GM19238 (cell line): Measurements from ENCODE around the gene NEK11.
"Not testable (repeated sequence)": the region's sequence is repeated elsewhere in the genome, so short reads cannot be mapped to it uniquely, and the experiment has no call there.

Experiments used
- DNase-seq: peaks from one replicate; pipeline ENCODE4 v3.0.0; 2011; ENCODE audit warnings: low spot score; ENCODE audit not compliant: insufficient read length

The NEK11 gene

GRCh38 chr3:131299836-131300235 is 273.2 kb downstream of the NEK11 start:
- DNase-seq, result no peak

- no peak for DNase-seq
These were observed 277.2 kb downstream of the NEK11 start for GRCh38 chr3:131303848-131304247.

DNA sequence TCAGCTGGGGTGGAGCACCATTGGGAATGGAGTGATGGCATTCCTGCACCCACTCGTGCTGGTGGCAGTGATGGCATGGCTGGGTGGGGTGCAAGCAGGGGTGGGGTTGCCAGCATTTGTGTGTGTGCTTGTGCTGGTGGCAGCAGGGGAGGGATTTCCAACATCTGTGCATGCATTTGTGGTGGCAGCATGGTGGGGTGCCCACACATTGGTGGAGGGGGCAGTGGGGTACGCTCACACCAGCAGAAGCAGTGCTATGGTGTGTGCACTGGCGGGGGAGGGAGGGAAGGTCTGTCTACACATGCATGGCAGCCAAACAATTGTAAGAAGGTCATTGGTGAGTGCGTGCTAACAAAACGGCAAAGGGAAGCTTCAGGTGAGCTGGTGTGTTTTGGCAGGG is 278.2 kb downstream of the NEK11 start:
- DNase-seq, result no peak

GRCh38 chr3:131306242-131306641 is 279.6 kb downstream of the NEK11 start:
- DNase-seq, result no peak

GRCh38 chr3:131314318-131314717 is 287.6 kb downstream of the NEK11 start:
- no peak for DNase-seq

DNA sequence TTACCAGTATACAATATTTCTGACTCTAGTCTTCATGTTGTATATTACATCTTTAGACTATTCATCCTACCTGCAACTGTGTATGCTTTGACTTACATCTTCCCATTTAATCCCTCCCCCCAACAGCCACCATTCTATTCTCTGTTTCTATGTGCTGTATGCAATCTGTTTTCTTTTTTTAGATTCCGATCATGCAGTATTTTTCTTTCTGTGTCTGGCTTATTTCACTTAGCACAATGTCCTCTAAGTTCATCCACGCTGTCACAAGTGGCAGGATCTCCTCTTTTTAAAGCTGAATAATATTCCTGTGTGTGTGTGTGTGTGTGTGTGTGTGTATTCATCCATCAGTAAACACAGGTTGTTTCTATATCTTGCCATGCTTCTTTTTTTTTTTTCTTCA is 288.5 kb downstream of the NEK11 start:
- no peak for DNase-seq

DNA sequence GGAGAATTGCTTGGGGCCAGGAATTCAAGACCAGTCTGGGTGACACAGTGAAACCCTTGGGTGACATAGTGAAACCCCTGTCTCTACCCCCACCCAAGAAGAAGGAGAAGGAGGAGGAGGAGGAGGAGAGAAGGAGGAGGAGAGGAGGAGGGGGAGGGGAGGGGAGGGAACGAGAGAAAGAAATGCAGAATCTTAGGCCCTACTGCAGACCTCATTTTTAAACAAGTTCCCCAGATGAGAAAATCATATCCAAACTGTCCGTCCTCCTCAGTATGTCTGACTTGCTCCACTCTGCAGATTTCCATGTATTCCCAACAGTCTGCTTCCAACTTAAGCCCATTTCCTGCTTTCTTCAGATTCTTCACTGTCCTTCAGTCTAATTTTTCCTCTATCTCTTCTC is 291.0 kb downstream of the NEK11 start:
- no peak for DNase-seq

DNA sequence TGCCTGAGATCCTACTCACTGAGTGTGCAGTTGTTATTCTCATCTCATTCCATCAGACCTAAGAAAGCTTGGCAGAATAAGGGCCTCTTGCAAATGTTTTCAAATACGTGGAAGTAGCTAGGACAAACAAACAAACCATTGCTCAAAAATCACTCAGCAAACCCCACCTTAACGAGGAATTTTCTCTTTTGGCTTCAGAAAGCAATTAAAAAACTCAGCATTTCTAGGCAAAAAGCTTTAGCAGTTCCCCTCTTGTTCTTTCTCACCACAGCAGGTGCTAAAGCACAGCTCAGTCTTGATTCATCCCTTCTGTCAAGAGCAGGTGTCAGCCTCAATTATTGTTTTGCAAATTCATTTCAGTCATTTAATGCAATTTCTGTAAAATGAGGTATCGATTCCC is 296.3 kb downstream of the NEK11 start:
- no peak for DNase-seq

- no peak for DNase-seq
These were observed 297.1 kb downstream of the NEK11 start for GRCh38 chr3:131323792-131324191.

DNA sequence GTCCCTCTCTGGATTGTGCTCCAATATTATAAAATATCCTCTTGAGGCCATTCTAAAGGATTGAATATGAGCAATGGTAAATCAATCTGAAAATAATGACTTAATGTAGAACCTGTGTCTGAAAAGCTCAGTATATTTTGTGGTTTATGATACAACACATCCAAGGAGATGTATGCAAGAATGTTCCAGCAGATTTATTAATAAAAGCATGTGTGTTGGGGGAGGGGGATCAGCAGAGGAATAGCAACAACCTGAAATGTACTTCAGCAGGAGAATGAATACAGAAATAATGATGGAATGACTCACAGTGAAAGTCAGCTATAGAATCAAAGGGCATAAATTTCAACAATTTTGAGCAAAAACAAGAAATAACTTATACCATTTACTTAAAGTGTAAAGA is 298.2 kb downstream of the NEK11 start:
- DNase-seq, result no peak

DNA sequence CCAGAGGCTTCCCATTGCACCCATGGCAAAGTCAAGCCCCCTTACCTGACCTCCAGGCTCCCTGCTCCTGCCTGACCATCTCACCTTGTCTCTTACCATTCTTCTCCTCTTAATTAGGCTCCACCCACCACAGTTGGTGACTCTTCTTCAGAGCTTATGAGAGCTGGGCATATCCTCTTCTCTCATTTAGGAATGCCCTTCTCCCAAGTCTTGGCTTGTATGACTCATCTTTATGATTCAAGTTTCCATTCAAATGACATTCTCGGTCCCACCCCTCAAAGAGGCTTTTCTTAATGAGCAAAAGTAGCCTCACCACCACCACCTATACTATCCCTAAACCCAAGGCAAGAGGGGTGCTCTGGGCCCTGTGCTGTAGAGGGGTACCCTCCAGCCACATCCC is 299.6 kb downstream of the NEK11 start:
- no peak for DNase-seq

GRCh38 chr3:131328721-131329120 is 302.0 kb downstream of the NEK11 start:
- no peak for DNase-seq

- no peak for DNase-seq
These were observed 303.1 kb downstream of the NEK11 start for GRCh38 chr3:131329774-131330173.

DNA sequence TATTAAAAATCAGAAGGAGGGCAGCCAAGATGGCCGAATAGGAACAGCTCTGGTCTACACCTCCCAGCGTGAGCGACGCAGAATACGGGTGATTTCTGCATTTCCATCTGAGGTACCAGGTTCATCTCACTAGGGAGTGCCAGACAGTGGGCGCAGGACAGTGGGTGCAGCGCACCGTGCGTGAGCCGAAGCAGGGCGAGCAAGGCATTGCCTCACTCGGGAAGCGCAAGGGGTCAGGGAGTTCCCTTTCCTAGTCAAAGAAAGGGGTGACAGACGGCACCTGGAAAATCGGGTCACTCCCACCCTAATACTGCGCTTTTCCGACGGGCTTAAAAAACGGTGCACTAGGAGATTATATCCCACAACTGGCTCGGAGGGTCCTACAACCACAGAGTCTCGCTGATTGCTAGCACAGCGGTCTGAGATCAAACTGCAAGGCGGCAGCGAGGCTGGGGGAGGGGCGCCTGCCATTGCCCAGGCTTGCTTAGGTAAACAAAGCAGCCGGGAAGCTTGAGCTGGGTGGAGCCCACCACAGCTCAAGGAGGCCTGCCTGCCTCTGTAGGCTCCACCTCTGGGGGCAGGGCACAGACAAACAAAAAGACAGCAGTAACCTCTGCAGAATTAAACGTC is 304.9 kb downstream of the NEK11 start:
- DNase-seq, result not testable (repeated sequence)

- no peak for DNase-seq
These were observed 312.4 kb downstream of the NEK11 start for GRCh38 chr3:131338948-131339640.

GRCh38 chr3:131341761-131342160 is 315.1 kb downstream of the NEK11 start:
- DNase-seq, result no peak

- no peak for DNase-seq
These were observed 322.2 kb downstream of the NEK11 start for GRCh38 chr3:131348911-131349310.

DNA sequence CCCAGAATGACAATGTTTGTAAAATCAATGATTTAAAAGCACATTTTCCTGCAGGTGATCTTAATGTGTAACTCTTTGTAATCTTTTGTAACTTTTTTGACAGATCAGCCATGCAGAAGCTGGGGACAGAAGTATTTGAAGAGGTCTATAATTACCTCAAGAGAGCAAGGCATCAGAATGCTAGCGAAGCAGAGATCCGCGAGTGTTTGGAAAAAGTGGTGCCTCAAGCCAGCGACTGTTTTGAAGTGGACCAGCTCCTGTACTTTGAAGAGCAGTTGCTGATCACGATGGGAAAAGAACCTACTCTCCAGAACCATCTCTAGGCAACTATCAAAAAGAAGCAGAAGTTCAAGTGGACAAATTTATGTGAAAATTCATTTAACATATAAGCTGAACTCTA is 322.8 kb downstream of the NEK11 start:
- DNase-seq, result no peak

- no peak for DNase-seq
These were observed 323.3 kb downstream of the NEK11 start for GRCh38 chr3:131349946-131350347.

DNA sequence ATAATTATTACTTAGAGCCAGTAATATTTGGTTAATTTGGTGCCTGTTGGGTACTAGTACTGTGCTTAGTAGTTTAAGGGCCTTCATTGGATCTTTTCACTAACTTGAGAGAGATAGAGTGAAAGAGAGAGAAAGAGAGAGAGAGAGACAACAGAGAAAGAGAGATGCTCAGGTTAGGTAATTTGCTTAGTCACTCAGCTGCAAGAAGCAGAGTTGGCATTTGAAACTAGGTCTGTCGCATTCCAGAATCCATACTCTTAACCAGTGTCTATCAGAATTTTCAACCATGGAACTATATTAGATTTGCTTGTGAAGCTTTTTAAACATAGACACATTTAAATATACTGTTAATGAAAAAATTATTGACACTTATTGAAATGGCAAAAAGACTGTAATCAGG is 323.8 kb downstream of the NEK11 start:
- DNase-seq, result no peak

DNA sequence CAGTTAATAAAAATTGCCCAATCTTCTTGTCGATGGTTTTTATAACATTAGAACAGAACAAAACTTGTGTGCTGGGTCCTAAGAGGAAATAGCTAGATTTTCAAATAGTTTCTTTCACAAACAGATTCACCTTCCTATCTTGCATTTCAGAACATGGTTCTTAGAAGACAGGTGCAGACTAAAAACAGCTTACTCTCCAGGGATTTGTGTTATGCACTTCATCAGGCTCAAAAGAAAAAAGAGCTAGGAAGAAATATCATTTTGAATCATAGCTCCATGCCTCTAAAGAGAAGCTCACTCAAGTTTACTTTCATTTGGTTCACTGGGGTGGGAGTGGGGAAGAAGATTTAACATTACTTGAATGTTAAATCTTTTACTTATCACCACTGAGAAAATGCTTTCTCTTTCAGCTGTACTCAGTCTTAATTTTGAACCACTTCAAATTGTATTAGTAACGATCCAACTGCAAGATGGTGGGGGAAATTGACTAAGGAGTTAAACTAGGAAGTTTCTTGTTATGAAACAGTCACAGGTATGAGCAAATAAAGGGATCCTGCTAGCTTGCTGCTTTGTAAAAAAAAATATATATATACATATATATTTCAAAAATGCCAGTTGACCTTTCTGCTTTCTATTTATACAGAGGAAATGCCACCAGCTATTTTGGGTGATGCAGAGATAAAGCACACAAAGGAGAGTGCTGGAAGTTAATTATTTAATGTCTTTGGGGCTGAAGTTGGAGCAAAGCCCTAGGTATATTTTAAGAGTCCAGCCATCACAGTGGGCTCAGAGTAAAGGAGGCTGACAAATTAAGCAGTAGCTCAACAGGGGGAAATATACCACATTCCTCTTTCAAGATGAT is 326.6 kb downstream of the NEK11 start:
- no peak for DNase-seq

DNA sequence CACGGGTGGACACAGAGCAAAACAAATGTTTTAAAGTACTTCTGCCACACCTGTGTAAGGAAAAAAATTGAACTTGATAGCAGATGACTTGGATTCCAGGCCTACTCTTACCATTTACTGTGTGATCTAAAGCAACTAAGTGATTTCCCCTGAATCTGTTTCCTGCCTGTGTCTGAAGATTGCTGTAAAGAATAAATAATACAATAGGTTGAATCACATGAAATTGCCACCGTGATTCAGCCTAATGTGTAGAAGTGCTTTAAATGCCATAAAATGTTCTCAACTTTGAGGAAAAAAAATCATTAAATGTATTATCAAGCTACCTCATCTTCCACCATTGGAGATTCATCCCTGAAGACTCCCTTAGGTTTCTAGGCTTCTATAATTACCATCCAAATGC is 327.3 kb downstream of the NEK11 start:
- DNase-seq, result no peak
